CD4-positive, alpha-beta T cell treated with Interleukin-10 for 1 hour (primary cell): ENCODE data around the gene ZNF300.
"Not testable (repeated sequence)": the region's sequence is repeated elsewhere in the genome, so short reads cannot be mapped to it uniquely, and the experiment has no call there.

Experiments
- DNase-seq: peaks from one replicate; pipeline ENCODE4 v3.0.0-alpha.2; 2020

Gene ZNF300

DNA sequence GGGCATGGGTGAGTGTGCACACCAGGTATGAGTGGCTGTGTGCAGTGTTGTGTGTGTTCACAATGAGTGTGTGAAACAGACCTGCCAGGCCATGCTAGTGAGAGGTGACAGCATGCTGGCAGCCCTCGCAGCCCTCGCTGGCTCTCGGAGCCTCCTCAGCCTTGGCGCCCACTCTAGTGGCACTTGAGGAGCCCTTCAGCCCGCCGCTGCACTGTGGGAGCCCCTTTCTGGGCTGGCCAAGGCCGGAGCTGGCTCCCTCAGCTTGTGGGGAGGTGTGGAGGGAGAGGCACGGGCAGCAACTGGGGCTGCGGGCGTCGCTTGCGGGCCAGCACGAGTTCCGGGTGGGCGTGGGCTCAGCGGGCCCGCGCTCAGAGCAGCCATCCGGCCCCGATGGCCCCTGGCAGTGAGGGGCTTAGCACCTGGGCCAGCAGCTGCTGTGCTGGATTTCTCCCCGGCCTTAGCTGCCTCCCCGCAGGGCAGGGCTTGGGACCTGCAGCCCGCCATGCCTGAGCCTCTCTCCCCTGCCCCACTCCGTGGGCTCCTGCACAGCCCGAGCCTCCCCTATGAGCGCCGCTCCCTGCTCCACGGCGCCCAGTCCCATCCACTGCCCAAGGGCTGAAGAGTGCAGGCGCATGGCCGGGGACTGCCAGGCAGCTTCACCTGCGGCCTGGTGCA is 59.5 kb downstream of the ZNF300 start:
- not testable (repeated sequence) for DNase-seq
